B cell (primary cell): Measurements from ENCODE around the gene DNAJB8. TPM values are rescaled to one million over a fixed set of nuclear protein-coding genes. Genes with fewer than 3 reads are reported as not detected.

ENCODE experiments used
- ATAC-seq: fragments of 200-7000 bp; cut with Tn5 transposase; one replicate; pipeline ENCODE4 v1.10.0; 2021; ENCODE audit warnings: low read depth, mild to moderate bottlenecking, moderate number of reproducible peaks, moderate library complexity
- CTCF ChIA-PET: fragments of 350-600 bp; sonication (Branson Sonifier 250); formaldehyde crosslinking; loops from one replicate; lab custom pipeline; 2021; ENCODE audit warnings: antibody characterized with exemption, inconsistent platforms; lab: Charles Lee
- POLR2A ChIA-PET: fragments of 350-600 bp; sonication (Branson Sonifier 250); formaldehyde crosslinking; loops from one replicate; lab custom pipeline; 2021; ENCODE audit warnings: antibody characterized with exemption; lab: Charles Lee
- DNase-seq: peaks from one replicate; pipeline ENCODE4 v3.0.0; 2013
- H2AFZ ChIP-seq: 2 replicates; pipeline ENCODE4 v1.6.1; 2012; ENCODE audit warnings: mild to moderate bottlenecking, low read depth, low read length; ENCODE audit not compliant: insufficient read depth, poor library complexity, severe bottlenecking
- H3K27ac ChIP-seq, 2 donors: 1 replicate in 1 of 2; 2 replicates in 1 of 2; pipeline ENCODE4 v1.5.1; 2012 to 2013; ENCODE audit warnings: low read length in 2 of 2, mild to moderate bottlenecking in 2 of 2, moderate library complexity in 1 of 2
- H3K27me3 ChIP-seq, 4 experiments: fragments of 200-600 bp in 1 of 4; sonication (generic) in 1 of 4; replicated peaks in 1 of 4; 1 replicate in 2 of 4; 2 replicates in 2 of 4; pipeline versions ENCODE4 v1.6.1 to v1.7.0; 2013 to 2016; ENCODE audit warnings: low read length in 3 of 4, mild to moderate bottlenecking in 2 of 4, mixed read lengths in 1 of 4, moderate library complexity in 1 of 4; ENCODE audit not compliant: insufficient read depth in 4 of 4, control insufficient read depth in 3 of 4; ENCODE audit errors: control extremely low read depth in 1 of 4
- H3K36me3 ChIP-seq, 2 experiments: replicated peaks in 1 of 2; 1 replicate in 1 of 2; 2 replicates in 1 of 2; pipeline versions ENCODE4 v1.6.1 to v1.7.1; 2013; ENCODE audit warnings: low read length in 1 of 2; ENCODE audit not compliant: insufficient read depth in 2 of 2, control insufficient read depth in 1 of 2; ENCODE audit errors: control extremely low read depth in 1 of 2, extremely low read depth in 1 of 2
- H3K4me1 ChIP-seq, 2 donors: fragments of 200-600 bp in 1 of 2; sonication (generic) in 1 of 2; 1 replicate in 1 of 2; 2 replicates in 1 of 2; pipeline versions ENCODE4 v1.5.1 to v1.6.1; 2013 to 2017; ENCODE audit warnings: low read length in 2 of 2; ENCODE audit not compliant: control insufficient read depth in 2 of 2, insufficient read depth in 2 of 2
- H3K4me2 ChIP-seq: replicated peaks from 2 replicates; pipeline ENCODE3; 2012; ENCODE audit warnings: mild to moderate bottlenecking, low read depth, low read length; ENCODE audit not compliant: poor library complexity, severe bottlenecking
- H3K4me3 ChIP-seq, 5 experiments: fragments of 200-600 bp in 1 of 5; sonication (generic) in 1 of 5; 1 replicate in 3 of 5; 2 replicates in 2 of 5; pipeline versions ENCODE4 v1.5.1 to v1.7.0; 2011 to 2016; ENCODE audit warnings: low read length in 4 of 5, mild to moderate bottlenecking in 4 of 5, low read depth in 2 of 5, control low read depth in 1 of 5, moderate library complexity in 1 of 5; ENCODE audit not compliant: insufficient read depth in 1 of 5; ENCODE audit errors: control extremely low read depth in 1 of 5, extremely low read depth in 1 of 5
- H3K79me2 ChIP-seq: fragments of 200-600 bp; sonication (generic); one replicate; pipeline ENCODE4 v1.6.0; 2016; ENCODE audit warnings: low read length; ENCODE audit not compliant: control insufficient read depth, insufficient read depth
- H3K9ac ChIP-seq: fragments of 200-600 bp; sonication (generic); 2 replicates; pipeline ENCODE4 v1.6.1; 2017; ENCODE audit warnings: mild to moderate bottlenecking, low read length, moderate library complexity
- H3K9me3 ChIP-seq, 3 donors: one replicate each; pipeline versions ENCODE4 v1.6.1 to v1.7.1; 2013; ENCODE audit warnings: low read length in 2 of 3; ENCODE audit not compliant: control insufficient read depth in 2 of 3, insufficient read depth in 1 of 3; ENCODE audit errors: control extremely low read depth in 1 of 3
- H4K20me1 ChIP-seq: 2 replicates; pipeline ENCODE4 v1.6.0; 2012; ENCODE audit warnings: mild to moderate bottlenecking, low read length; ENCODE audit not compliant: insufficient read depth, control insufficient read depth, poor library complexity, severe bottlenecking
- H3K27ac Mint-ChIP-seq: one replicate; pipeline ENCODE4 v1.8.0; 2021; ENCODE audit warnings: mixed read lengths
- H3K27me3 Mint-ChIP-seq: one replicate; pipeline ENCODE4 v1.8.0; 2021; ENCODE audit warnings: mixed read lengths
- H3K4me1 Mint-ChIP-seq: one replicate; pipeline ENCODE4 v1.8.0; 2021; ENCODE audit warnings: mixed read lengths
- H3K4me3 Mint-ChIP-seq: one replicate; pipeline ENCODE4 v1.8.0; 2021; ENCODE audit warnings: mixed read lengths
- H3K9me3 Mint-ChIP-seq: one replicate; pipeline ENCODE4 v1.8.0; 2022; ENCODE audit warnings: mixed read lengths; ENCODE audit not compliant: insufficient read depth
- EZH2 ChIP-seq: IDR thresholded peaks from 2 replicates; pipeline ENCODE4 v1.6.1; 2012; ENCODE audit warnings: borderline replicate concordance, low read depth, mild to moderate bottlenecking, moderate library complexity, low read length; ENCODE audit not compliant: insufficient read depth, poor library complexity, severe bottlenecking
- WGBS: methylation state at CpG from one replicate; pipeline ENCODE4 v1.1.5; 2013; ENCODE audit warnings: missing lambda C conversion rate; ENCODE audit not compliant: insufficient coverage; 5-methylcytosine and 5-hydroxymethylcytosine counted together
- intact Hi-C: fragments of 100-400 bp; cut with micrococcal nuclease; formaldehyde crosslinking; loops from one replicate; pipeline ENCODE4 v1.10.0; 2022
- polyA plus RNA-seq: library from polyadenylated mRNA; depleted of rRNA; stranded (reverse); fragments of >200 nt; gene quantifications from 2 replicates; pipeline ENCODE4 v1.2.3, GENCODE V29; 2012
- total RNA-seq, 2 donors: library from RNA; stranded (reverse); fragments of 120-200 nt in 1 of 2; gene quantifications; 1 replicate in 1 of 2; 2 replicates in 1 of 2; pipeline versions ENCODE4 v1.2.3 to v1.2.4, GENCODE V29; 2013 to 2022
- TF ChIP-seq, protein P1 (sequence below): fragments of 200-600 bp; IDR thresholded peaks from one replicate; pipeline ENCODE4 v1.8.0; 2022; ENCODE audit warnings: antibody characterized with exemption, mild to moderate bottlenecking

DNAJB8 gene
- total and polyA plus RNA-seq, 2 donors (not counting 1 experiment from before 2014, with no cell fraction given), result not detected

DNA sequence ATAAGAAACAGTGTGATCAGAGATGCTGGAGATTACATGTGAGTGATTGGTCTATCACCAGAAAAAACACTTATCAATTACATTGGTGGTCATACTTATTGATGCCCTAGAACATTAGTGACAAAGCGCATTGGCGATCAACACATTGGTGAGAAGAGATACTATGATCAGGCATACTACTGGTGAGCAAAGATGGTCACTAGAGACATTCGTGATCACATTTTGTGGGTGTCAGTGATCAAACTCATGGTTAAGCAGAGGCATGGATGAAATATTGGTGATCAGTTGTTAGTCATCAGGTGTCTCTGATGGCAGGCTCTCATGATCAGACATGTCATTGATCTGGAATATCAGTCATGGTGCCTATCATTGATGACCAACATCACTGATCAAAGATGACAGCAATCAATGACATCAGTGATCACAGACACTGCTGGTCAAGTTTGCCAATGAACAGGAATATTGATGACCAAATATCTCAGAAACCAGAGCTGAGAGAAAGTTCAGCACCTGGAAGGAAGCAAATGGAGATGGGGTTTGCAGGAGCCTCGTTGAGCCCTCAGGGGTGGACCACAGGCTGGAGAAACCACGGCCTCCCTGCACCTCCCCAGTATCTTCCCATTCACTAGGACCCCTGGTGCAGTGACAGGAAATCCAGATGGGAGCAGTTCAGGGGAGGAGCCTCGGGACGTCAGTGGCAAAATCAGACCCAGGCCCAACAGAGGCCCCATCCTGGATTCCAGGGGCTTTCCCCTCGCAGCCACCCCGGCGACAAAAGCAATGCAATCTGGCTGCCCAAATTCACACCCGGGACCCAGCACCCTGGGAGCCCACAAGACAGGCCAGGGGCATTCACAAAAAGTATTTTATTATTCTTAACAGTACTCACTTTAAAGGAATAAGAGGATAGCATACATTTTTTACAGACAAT, 12.2 kb upstream of the DNAJB8 start:
- no peaks in the 10 kb centered on the region for H3K36me3 ChIP-seq
- no peak overlapping the region for H3K9ac ChIP-seq
- CTCF ChIA-PET, result no interaction called here
- H3K9me3 ChIP-seq, result no peaks in the 10 kb centered on the region
- ATAC-seq (no peak), DNase-seq (no peak)
- peaks cover 0 to 43% (median 10%) of the 10 kb centered on the region in 4 experiments for H3K27me3 ChIP-seq
- no peaks in the 10 kb centered on the region for H3K9me3 Mint-ChIP-seq
- H3K4me1 Mint-ChIP-seq, result peaks cover 12% of the 10 kb centered on the region
- POLR2A ChIA-PET, result no interaction called here
- H3K27ac Mint-ChIP-seq, result no peak overlapping the region
- intact Hi-C loops, result no loop called here
- no peak overlapping the region for H3K4me2 ChIP-seq
- no peak overlapping the region for H2AFZ ChIP-seq
- peaks cover 8 to 12% of the 10 kb centered on the region in 2 donors for H3K4me1 ChIP-seq
- no peak for TF ChIP-seq EZH2
- TF ChIP-seq, protein P1, sequence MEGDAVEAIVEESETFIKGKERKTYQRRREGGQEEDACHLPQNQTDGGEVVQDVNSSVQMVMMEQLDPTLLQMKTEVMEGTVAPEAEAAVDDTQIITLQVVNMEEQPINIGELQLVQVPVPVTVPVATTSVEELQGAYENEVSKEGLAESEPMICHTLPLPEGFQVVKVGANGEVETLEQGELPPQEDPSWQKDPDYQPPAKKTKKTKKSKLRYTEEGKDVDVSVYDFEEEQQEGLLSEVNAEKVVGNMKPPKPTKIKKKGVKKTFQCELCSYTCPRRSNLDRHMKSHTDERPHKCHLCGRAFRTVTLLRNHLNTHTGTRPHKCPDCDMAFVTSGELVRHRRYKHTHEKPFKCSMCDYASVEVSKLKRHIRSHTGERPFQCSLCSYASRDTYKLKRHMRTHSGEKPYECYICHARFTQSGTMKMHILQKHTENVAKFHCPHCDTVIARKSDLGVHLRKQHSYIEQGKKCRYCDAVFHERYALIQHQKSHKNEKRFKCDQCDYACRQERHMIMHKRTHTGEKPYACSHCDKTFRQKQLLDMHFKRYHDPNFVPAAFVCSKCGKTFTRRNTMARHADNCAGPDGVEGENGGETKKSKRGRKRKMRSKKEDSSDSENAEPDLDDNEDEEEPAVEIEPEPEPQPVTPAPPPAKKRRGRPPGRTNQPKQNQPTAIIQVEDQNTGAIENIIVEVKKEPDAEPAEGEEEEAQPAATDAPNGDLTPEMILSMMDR, result no peak
- H3K27ac ChIP-seq, result no peak overlapping the region
- H3K4me3 ChIP-seq, result no peak overlapping the region
- no peaks in the 10 kb centered on the region for H3K79me2 ChIP-seq
- H3K27me3 Mint-ChIP-seq, result peaks cover 49% of the 10 kb centered on the region
- no peaks in the 10 kb centered on the region for H4K20me1 ChIP-seq
- no peak overlapping the region for H3K4me3 Mint-ChIP-seq
- 73% methylated on average over 7 of the region's 11 CpGs for WGBS

GRCh38 chr3:128476659-128477058, 10.0 kb upstream of the DNAJB8 start:
- ChIA-PET CTCF (no interaction called here), POLR2A (no interaction called here)
- Histone ChIP-seq H3K9me3 (no peaks in the 10 kb centered on the region), H3K27ac (no peak overlapping the region), H3K4me2 (no peak overlapping the region), H3K4me1 (no peaks in the 10 kb centered on the region), H3K9ac (no peak overlapping the region), H3K4me3 (no peak overlapping the region), H3K79me2 (no peaks in the 10 kb centered on the region), H3K27me3 (peaks cover 0 to 28% (median 3%) of the 10 kb centered on the region in 4 experiments), H2AFZ (no peak overlapping the region), H4K20me1 (no peaks in the 10 kb centered on the region), H3K36me3 (no peaks in the 10 kb centered on the region)
- Mint-ChIP-seq H3K4me3 (no peak overlapping the region), H3K27me3 (peaks cover 40% of the 10 kb centered on the region), H3K27ac (no peak overlapping the region), H3K9me3 (no peaks in the 10 kb centered on the region), H3K4me1 (no peaks in the 10 kb centered on the region)
- ATAC-seq (no peak), DNase-seq (no peak)
- 63% methylated on average over 5 of the region's 5 CpGs for WGBS
- intact Hi-C loops, result no loop called here
- no peak for TF ChIP-seq EZH2
- TF ChIP-seq, protein P1, result no peak
